ENCODE measurements around the gene CFTR.
"Not testable (repeated sequence)": the region's sequence is repeated elsewhere in the genome, so short reads cannot be mapped to it uniquely, and the experiment has no call there.

Gene CFTR

DNA sequence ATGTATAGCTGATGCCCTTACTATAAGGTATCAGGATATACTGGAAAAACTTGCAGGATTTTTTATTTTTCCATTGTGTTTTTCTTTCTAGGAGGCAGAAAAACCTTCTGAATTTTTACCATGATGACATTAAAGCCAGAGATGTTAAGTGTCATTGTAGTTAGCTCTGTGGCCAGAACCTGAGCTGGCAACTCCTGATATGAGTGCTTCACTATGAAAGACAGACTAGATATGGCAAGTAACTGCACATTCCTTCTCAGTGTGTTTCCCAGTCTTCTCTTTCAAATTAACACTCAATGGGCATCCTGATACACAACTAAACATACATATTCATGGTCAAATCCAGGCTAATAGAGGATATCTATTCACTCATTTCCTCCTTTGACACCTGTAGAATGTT is 227.3 kb downstream of the CFTR start:
- no peak overlapping the region for H3K27ac ChIP-seq (ENCODE audit: low read length)
- H3K4me1 ChIP-seq (ENCODE audit: control insufficient read depth, insufficient read depth, low read length): no peaks in the 10 kb centered on the region
- H3K9ac ChIP-seq (ENCODE audit: low read length in 2 of 2): no peak overlapping the region
- peaks cover 0 to 3% of the 10 kb centered on the region in 2 donors for H3K9me3 ChIP-seq (ENCODE audit: control insufficient read depth in 2 of 2, low read length in 2 of 2)
- no peaks in the 10 kb centered on the region for H3K27me3 ChIP-seq (ENCODE audit: control insufficient read depth in 1 of 2, insufficient read depth in 2 of 2, low read length in 2 of 2)
- no peak overlapping the region for H3K4me3 ChIP-seq (ENCODE audit: low read length in 2 of 2)
- peaks cover 0 to 2% of the 10 kb centered on the region in 2 donors for H3K36me3 ChIP-seq (ENCODE audit: control insufficient read depth in 2 of 2, insufficient read depth in 2 of 2, low read length in 2 of 2)

- not testable (repeated sequence) for H3K9me3 ChIP-seq (ENCODE audit: control insufficient read depth in 2 of 2, low read length in 2 of 2); H3K4me1 ChIP-seq (ENCODE audit: control insufficient read depth, insufficient read depth, low read length); H3K27ac ChIP-seq (ENCODE audit: low read length); H3K27me3 ChIP-seq (ENCODE audit: control insufficient read depth in 1 of 2, insufficient read depth in 2 of 2, low read length in 2 of 2); H3K36me3 ChIP-seq (ENCODE audit: control insufficient read depth in 2 of 2, insufficient read depth in 2 of 2, low read length in 2 of 2); H3K4me3 ChIP-seq (ENCODE audit: low read length in 2 of 2); H3K9ac ChIP-seq (ENCODE audit: low read length in 2 of 2)
Observed at GRCh38 chr7:117708173-117708572, 228.3 kb downstream of the CFTR start.

DNA sequence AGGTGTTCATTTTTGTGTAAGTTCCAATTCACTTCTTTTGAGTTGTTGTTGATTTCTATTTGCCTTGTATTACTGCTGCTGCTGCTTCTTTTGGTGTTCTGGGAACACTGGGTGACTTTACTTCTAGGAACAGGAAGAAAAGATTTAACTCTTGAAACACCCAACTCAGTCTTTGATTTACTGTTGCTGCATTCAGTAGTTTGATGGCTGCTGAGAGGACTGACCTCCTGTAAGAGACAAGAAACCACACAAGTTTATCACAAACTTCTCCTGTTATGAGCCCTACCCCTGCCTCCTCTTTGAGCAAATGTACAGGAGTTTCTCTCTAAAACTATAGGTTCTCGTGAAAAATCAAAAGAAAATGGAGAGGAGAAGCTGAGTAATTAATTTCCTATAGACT is 231.7 kb downstream of the CFTR start:
- peaks cover 0 to 3% of the 10 kb centered on the region in 2 donors for H3K9me3 ChIP-seq (ENCODE audit: control insufficient read depth in 2 of 2, low read length in 2 of 2)
- no peak overlapping the region for H3K9ac ChIP-seq (ENCODE audit: low read length in 2 of 2)
- no peak overlapping the region for H3K27ac ChIP-seq (ENCODE audit: low read length)
- no peak overlapping the region for H3K4me3 ChIP-seq (ENCODE audit: low read length in 2 of 2)
- H3K36me3 ChIP-seq (ENCODE audit: control insufficient read depth in 2 of 2, insufficient read depth in 2 of 2, low read length in 2 of 2): peaks cover 0 to 2% of the 10 kb centered on the region in 2 donors
- H3K4me1 ChIP-seq (ENCODE audit: control insufficient read depth, insufficient read depth, low read length): no peaks in the 10 kb centered on the region
- H3K27me3 ChIP-seq (ENCODE audit: control insufficient read depth in 1 of 2, insufficient read depth in 2 of 2, low read length in 2 of 2): no peaks in the 10 kb centered on the region

- Histone ChIP-seq H3K27ac (ENCODE audit: low read length) (no peak overlapping the region), H3K4me3 (ENCODE audit: low read length in 2 of 2) (no peak overlapping the region)
Observed at GRCh38 chr7:117715784-117716445, 236.1 kb downstream of the CFTR start.

GRCh38 chr7:117716707-117717299 is 237.0 kb downstream of the CFTR start:
- peaks cover 7 to 8% of the 10 kb centered on the region in 2 donors for H3K36me3 ChIP-seq (ENCODE audit: control insufficient read depth in 2 of 2, insufficient read depth in 2 of 2, low read length in 2 of 2)
- H3K9me3 ChIP-seq (ENCODE audit: control insufficient read depth in 2 of 2, low read length in 2 of 2): no peaks in the 10 kb centered on the region
- no peak overlapping the region for H3K27ac ChIP-seq (ENCODE audit: low read length)
- H3K4me3 ChIP-seq (ENCODE audit: low read length in 2 of 2): no peak overlapping the region
- no peak overlapping the region for H3K9ac ChIP-seq (ENCODE audit: low read length in 2 of 2)
- H3K27me3 ChIP-seq (ENCODE audit: control insufficient read depth in 1 of 2, insufficient read depth in 2 of 2, low read length in 2 of 2): no peaks in the 10 kb centered on the region
- no peaks in the 10 kb centered on the region for H3K4me1 ChIP-seq (ENCODE audit: control insufficient read depth, insufficient read depth, low read length)

More at GRCh38 chr7:117715784-117716445, 236.1 kb downstream of the CFTR start:
- Histone ChIP-seq H3K9me3 (ENCODE audit: control insufficient read depth in 2 of 2, low read length in 2 of 2) (no peaks in the 10 kb centered on the region), H3K9ac (ENCODE audit: low read length in 2 of 2) (no peak overlapping the region), H3K36me3 (ENCODE audit: control insufficient read depth in 2 of 2, insufficient read depth in 2 of 2, low read length in 2 of 2) (peaks cover 7 to 10% of the 10 kb centered on the region in 2 donors), H3K4me1 (ENCODE audit: control insufficient read depth, insufficient read depth, low read length) (no peaks in the 10 kb centered on the region), H3K27me3 (ENCODE audit: control insufficient read depth in 1 of 2, insufficient read depth in 2 of 2, low read length in 2 of 2) (no peaks in the 10 kb centered on the region)

GRCh38 chr7:117717357-117717756 is 237.5 kb downstream of the CFTR start:
- Histone ChIP-seq H3K27me3 (ENCODE audit: control insufficient read depth in 1 of 2, insufficient read depth in 2 of 2, low read length in 2 of 2) (no peaks in the 10 kb centered on the region), H3K4me3 (ENCODE audit: low read length in 2 of 2) (no peak overlapping the region), H3K36me3 (ENCODE audit: control insufficient read depth in 2 of 2, insufficient read depth in 2 of 2, low read length in 2 of 2) (peaks cover 7 to 8% of the 10 kb centered on the region in 2 donors), H3K9ac (ENCODE audit: low read length in 2 of 2) (no peak overlapping the region), H3K9me3 (ENCODE audit: control insufficient read depth in 2 of 2, low read length in 2 of 2) (no peaks in the 10 kb centered on the region), H3K27ac (ENCODE audit: low read length) (no peak overlapping the region), H3K4me1 (ENCODE audit: control insufficient read depth, insufficient read depth, low read length) (no peaks in the 10 kb centered on the region)
